ENCODE measurements around the gene SLC9A9.
"Not testable (repeated sequence)": the region's sequence is repeated elsewhere in the genome, so short reads cannot be mapped to it uniquely, and the experiment has no call there.

The SLC9A9 gene

GRCh38 chr3:143873553-143873952 lies 25.3 kb upstream of the SLC9A9 start:
- H3K36me3 ChIP-seq (ENCODE audit: insufficient read depth, low read length); H3K9ac ChIP-seq (ENCODE audit: low read depth, low read length); H3K9me3 ChIP-seq (replicated peaks; ENCODE audit: low read length); H3K4me2 ChIP-seq (ENCODE audit: low read length); H3K4me1 ChIP-seq (ENCODE audit: control insufficient read depth, insufficient read depth, low read length); H3K4me3 ChIP-seq (ENCODE audit: low read length); H3K27me3 ChIP-seq (ENCODE audit: control insufficient read depth, insufficient read depth, low read length): not testable (repeated sequence)

GRCh38 chr3:143865302-143865701 lies 17.0 kb upstream of the SLC9A9 start:
- Histone ChIP-seq H3K9me3 (replicated peaks; ENCODE audit: low read length) (no peaks in the 10 kb centered on the region), H3K4me1 (ENCODE audit: control insufficient read depth, insufficient read depth, low read length) (no peaks in the 10 kb centered on the region), H3K27me3 (ENCODE audit: control insufficient read depth, insufficient read depth, low read length) (peaks cover 5% of the 10 kb centered on the region), H3K4me3 (ENCODE audit: low read length) (no peak overlapping the region), H3K9ac (ENCODE audit: low read depth, low read length) (no peak overlapping the region), H3K4me2 (ENCODE audit: low read length) (no peak overlapping the region), H3K36me3 (ENCODE audit: insufficient read depth, low read length) (no peaks in the 10 kb centered on the region)

- no peak overlapping the region for H3K4me2 ChIP-seq (ENCODE audit: low read length)
- no peak overlapping the region for H3K4me3 ChIP-seq (ENCODE audit: low read length)
- no peaks in the 10 kb centered on the region for H3K9me3 ChIP-seq (replicated peaks; ENCODE audit: low read length)
- H3K27me3 ChIP-seq (ENCODE audit: control insufficient read depth, insufficient read depth, low read length), result no peaks in the 10 kb centered on the region
- no peaks in the 10 kb centered on the region for H3K4me1 ChIP-seq (ENCODE audit: control insufficient read depth, insufficient read depth, low read length)
- H3K36me3 ChIP-seq (ENCODE audit: insufficient read depth, low read length), result no peaks in the 10 kb centered on the region
- no peak overlapping the region for H3K9ac ChIP-seq (ENCODE audit: low read depth, low read length)
Observed at GRCh38 chr3:143859465-143860203, 11.4 kb upstream of the SLC9A9 start.

- Histone ChIP-seq H3K9ac (ENCODE audit: low read depth, low read length) (no peak overlapping the region), H3K4me2 (ENCODE audit: low read length) (no peak overlapping the region), H3K4me1 (ENCODE audit: control insufficient read depth, insufficient read depth, low read length) (no peaks in the 10 kb centered on the region), H3K4me3 (ENCODE audit: low read length) (no peak overlapping the region), H3K36me3 (ENCODE audit: insufficient read depth, low read length) (no peaks in the 10 kb centered on the region), H3K27me3 (ENCODE audit: control insufficient read depth, insufficient read depth, low read length) (no peaks in the 10 kb centered on the region), H3K9me3 (replicated peaks; ENCODE audit: low read length) (no peaks in the 10 kb centered on the region)
Observed at GRCh38 chr3:143856252-143856970, 8.1 kb upstream of the SLC9A9 start.

- Histone ChIP-seq H3K27me3 (ENCODE audit: control insufficient read depth, insufficient read depth, low read length) (no peaks in the 10 kb centered on the region), H3K4me1 (ENCODE audit: control insufficient read depth, insufficient read depth, low read length) (peaks cover 10% of the 10 kb centered on the region), H3K36me3 (ENCODE audit: insufficient read depth, low read length) (no peaks in the 10 kb centered on the region), H3K4me2 (ENCODE audit: low read length) (no peak overlapping the region), H3K9ac (ENCODE audit: low read depth, low read length) (no peak overlapping the region), H3K9me3 (replicated peaks; ENCODE audit: low read length) (no peaks in the 10 kb centered on the region), H3K4me3 (ENCODE audit: low read length) (no peak overlapping the region)
Observed at GRCh38 chr3:143855183-143855582, 6.9 kb upstream of the SLC9A9 start.

- Histone ChIP-seq H3K4me2 (ENCODE audit: low read length) (no peak overlapping the region), H3K4me1 (ENCODE audit: control insufficient read depth, insufficient read depth, low read length) (peaks cover 26% of the 10 kb centered on the region)
Observed at GRCh38 chr3:143851331-143852017, 3.2 kb upstream of the SLC9A9 start.

GRCh38 chr3:143850877-143851276 lies 2.6 kb upstream of the SLC9A9 start:
- Histone ChIP-seq H3K4me3 (ENCODE audit: low read length) (no peak overlapping the region), H3K9ac (ENCODE audit: low read depth, low read length) (no peak overlapping the region), H3K9me3 (replicated peaks; ENCODE audit: low read length) (no peaks in the 10 kb centered on the region), H3K36me3 (ENCODE audit: insufficient read depth, low read length) (no peaks in the 10 kb centered on the region), H3K4me2 (ENCODE audit: low read length) (no peak overlapping the region), H3K27me3 (ENCODE audit: control insufficient read depth, insufficient read depth, low read length) (no peaks in the 10 kb centered on the region), H3K4me1 (ENCODE audit: control insufficient read depth, insufficient read depth, low read length) (peaks cover 26% of the 10 kb centered on the region)

More at GRCh38 chr3:143851331-143852017, 3.2 kb upstream of the SLC9A9 start:
- no peaks in the 10 kb centered on the region for H3K36me3 ChIP-seq (ENCODE audit: insufficient read depth, low read length)
- no peaks in the 10 kb centered on the region for H3K27me3 ChIP-seq (ENCODE audit: control insufficient read depth, insufficient read depth, low read length)
- H3K9me3 ChIP-seq (replicated peaks; ENCODE audit: low read length), result no peaks in the 10 kb centered on the region
- H3K9ac ChIP-seq (ENCODE audit: low read depth, low read length), result no peak overlapping the region
- H3K4me3 ChIP-seq (ENCODE audit: low read length), result no peak overlapping the region

GRCh38 chr3:143849854-143850549 lies 1.7 kb upstream of the SLC9A9 start:
- H3K36me3 ChIP-seq (ENCODE audit: insufficient read depth, low read length), result no peaks in the 10 kb centered on the region
- no peak overlapping the region for H3K9ac ChIP-seq (ENCODE audit: low read depth, low read length)
- peak overlapping the region; percentile 11 for H3K4me3 ChIP-seq (ENCODE audit: low read length)
- peaks cover 26% of the 10 kb centered on the region for H3K4me1 ChIP-seq (ENCODE audit: control insufficient read depth, insufficient read depth, low read length)
- H3K9me3 ChIP-seq (replicated peaks; ENCODE audit: low read length), result no peaks in the 10 kb centered on the region
- no peaks in the 10 kb centered on the region for H3K27me3 ChIP-seq (ENCODE audit: control insufficient read depth, insufficient read depth, low read length)
- H3K4me2 ChIP-seq (ENCODE audit: low read length), result peak overlapping the region; percentile 61

GRCh38 chr3:143848704-143849103 lies 436 bp upstream of the SLC9A9 start:
- no peaks in the 10 kb centered on the region for H3K27me3 ChIP-seq (ENCODE audit: control insufficient read depth, insufficient read depth, low read length)

GRCh38 chr3:143843587-143843986 lies 4.7 kb downstream of the SLC9A9 start:
- Histone ChIP-seq H3K27me3 (ENCODE audit: control insufficient read depth, insufficient read depth, low read length) (no peaks in the 10 kb centered on the region), H3K9ac (ENCODE audit: low read depth, low read length) (no peak overlapping the region), H3K36me3 (ENCODE audit: insufficient read depth, low read length) (no peaks in the 10 kb centered on the region), H3K9me3 (replicated peaks; ENCODE audit: low read length) (no peaks in the 10 kb centered on the region), H3K4me1 (ENCODE audit: control insufficient read depth, insufficient read depth, low read length) (peaks cover 1% of the 10 kb centered on the region), H3K4me3 (ENCODE audit: low read length) (no peak overlapping the region), H3K4me2 (ENCODE audit: low read length) (no peak overlapping the region)

More at GRCh38 chr3:143848704-143849103, 436 bp upstream of the SLC9A9 start:
- Histone ChIP-seq H3K4me2 (ENCODE audit: low read length) (peak overlapping the region; percentile 93), H3K9me3 (replicated peaks; ENCODE audit: low read length) (no peaks in the 10 kb centered on the region), H3K4me1 (ENCODE audit: control insufficient read depth, insufficient read depth, low read length) (peaks cover 26% of the 10 kb centered on the region), H3K4me3 (ENCODE audit: low read length) (peak overlapping the region; percentile 86), H3K9ac (ENCODE audit: low read depth, low read length) (no peak overlapping the region), H3K36me3 (ENCODE audit: insufficient read depth, low read length) (no peaks in the 10 kb centered on the region)

GRCh38 chr3:143840636-143841035 lies 7.6 kb downstream of the SLC9A9 start:
- Histone ChIP-seq H3K9me3 (replicated peaks; ENCODE audit: low read length) (no peaks in the 10 kb centered on the region), H3K9ac (ENCODE audit: low read depth, low read length) (no peak overlapping the region), H3K36me3 (ENCODE audit: insufficient read depth, low read length) (no peaks in the 10 kb centered on the region), H3K4me1 (ENCODE audit: control insufficient read depth, insufficient read depth, low read length) (no peaks in the 10 kb centered on the region), H3K4me3 (ENCODE audit: low read length) (no peak overlapping the region), H3K27me3 (ENCODE audit: control insufficient read depth, insufficient read depth, low read length) (no peaks in the 10 kb centered on the region), H3K4me2 (ENCODE audit: low read length) (no peak overlapping the region)

Measured in skeletal muscle satellite cell (primary cell).